A549 (cell line): ENCODE measurements around the gene DUSP3. TPM values are rescaled to one million over a fixed set of nuclear protein-coding genes. Genes with fewer than 3 reads are reported as not detected.

Experiments used
- ATAC-seq, 2 experiments: fragments of 200-7000 bp in 1 of 2; fragments of >200 bp in 1 of 2; cut with Nextera tagmentation in 1 of 2; cut with Tn5 transposase in 1 of 2; 3 replicates each; pipeline versions ENCODE4 v1.8.0 to v1.9.1; 2018 to 2020; ENCODE audit warnings: mild to moderate bottlenecking in 1 of 2, moderate library complexity in 1 of 2
- CTCF ChIA-PET: fragments of 300-600 bp; sonication (Branson Sonifier 250); formaldehyde crosslinking; extraction: SDS; loops from one replicate; lab custom pipeline; 2021; ENCODE audit warnings: antibody characterized with exemption, inconsistent platforms; lab: Yijun Ruan, JAX
- POLR2A ChIA-PET: fragments of 350-600 bp; formaldehyde crosslinking; extraction: SDS; loops from one replicate; lab custom pipeline; 2021; ENCODE audit warnings: antibody characterized with exemption, inconsistent platforms; lab: Yijun Ruan, JAX
- DNase-seq, 2 experiments: peaks; one replicate each; pipeline versions ENCODE4 v3.0.0 to v3.0.0-alpha.2; 2011 to 2016; ENCODE audit warnings: low read depth in 1 of 2, low spot score in 1 of 2
- FAIRE-seq: peaks from 2 replicates; lab custom pipeline; 2011; peaks lifted over from hg19 to GRCh38; lab: Jason Lieb, UNC
- H3K27ac ChIP-seq, 2 experiments: fragments of >200 bp; sonication (Bioruptor Twin); formaldehyde crosslinking; 3 replicates each; pipeline ENCODE4 v1.5.1; 2016 to 2017
- H3K4me1 ChIP-seq: fragments of >200 bp; sonication (Bioruptor Twin); formaldehyde crosslinking; 3 replicates; pipeline ENCODE4 v1.6.1; 2016
- H3K4me2 ChIP-seq: fragments of >200 bp; sonication (Bioruptor Twin); formaldehyde crosslinking; 3 replicates; pipeline ENCODE4 v1.6.1; 2016
- H3K4me3 ChIP-seq: fragments of >200 bp; sonication (Bioruptor Twin); formaldehyde crosslinking; 3 replicates; pipeline ENCODE4 v1.5.1; 2016
- H3K9me3 ChIP-seq: fragments of >200 bp; sonication (Bioruptor Twin); formaldehyde crosslinking; 3 replicates; pipeline ENCODE4 v1.6.1; 2016
- BHLHE40 ChIP-seq: IDR thresholded peaks from 2 replicates; pipeline ENCODE4 v1.6.1; 2012; ENCODE audit warnings: low read depth, low read length, inconsistent platforms
- CEBPB ChIP-seq, 2 experiments: fragments of >200 bp in 1 of 2; sonication (Bioruptor Twin) in 1 of 2; formaldehyde crosslinking in 1 of 2; IDR thresholded peaks; 2 replicates each; pipeline ENCODE4 v1.6.1; 2012 to 2016
- CHD2 ChIP-seq: fragments of 150-350 bp; IDR thresholded peaks from 2 replicates; pipeline ENCODE4 v1.6.1; 2014; ENCODE audit warnings: low read length; ENCODE audit not compliant: partially characterized antibody
- HDAC2 ChIP-seq: fragments of 200-600 bp; sonication (generic); IDR thresholded peaks from 2 replicates; pipeline ENCODE4 v1.6.1; 2016
- HEYL ChIP-seq: fragments of 250-450 bp; sonication (Bioruptor Pico); IDR thresholded peaks from 2 replicates; pipeline ENCODE4 v1.8.0; 2021; ENCODE audit warnings: mild to moderate bottlenecking, moderate library complexity
- JUN ChIP-seq, 2 experiments: fragments of >200 bp; sonication (Bioruptor Twin); formaldehyde crosslinking; IDR thresholded peaks; 2 replicates in 1 of 2; 3 replicates in 1 of 2; pipeline ENCODE4 v1.6.1; 2016 to 2017
- KDM1A ChIP-seq: fragments of 200-600 bp; sonication (generic); IDR thresholded peaks from 2 replicates; pipeline ENCODE4 v1.6.1; 2016; ENCODE audit warnings: low read depth, mild to moderate bottlenecking
- KDM5A ChIP-seq: fragments of 200-600 bp; sonication (generic); IDR thresholded peaks from 2 replicates; pipeline ENCODE4 v1.6.1; 2016; ENCODE audit warnings: antibody characterized with exemption, mild to moderate bottlenecking
- NR3C1 ChIP-seq: fragments of >200 bp; sonication (Bioruptor Twin); formaldehyde crosslinking; IDR thresholded peaks from 3 replicates; pipeline ENCODE4 v1.6.1; 2017
- POLR2A ChIP-seq: IDR thresholded peaks from 2 replicates; pipeline ENCODE4 v1.6.1; 2012; ENCODE audit warnings: mild to moderate bottlenecking, low read length
- RAD21 ChIP-seq, 2 experiments: fragments of >200 bp in 1 of 2; sonication (Bioruptor Twin) in 1 of 2; formaldehyde crosslinking in 1 of 2; IDR thresholded peaks in 1 of 2; conservative IDR thresholded peaks in 1 of 2; 2 replicates in 1 of 2; 3 replicates in 1 of 2; pipeline ENCODE4 v1.6.1; 2012 to 2018; ENCODE audit warnings: inconsistent platforms in 1 of 2
- RFX5 ChIP-seq: fragments of 450-650 bp; IDR thresholded peaks from 2 replicates; pipeline ENCODE4 v1.7.1; 2014; ENCODE audit warnings: antibody characterized with exemption, mild to moderate bottlenecking, moderate library complexity
- SREBF2 ChIP-seq: fragments of 450-650 bp; IDR thresholded peaks from 2 replicates; pipeline ENCODE4 v1.6.1; 2014; ENCODE audit warnings: mild to moderate bottlenecking, moderate library complexity
- TFCP2L1 ChIP-seq: fragments of 250-450 bp; sonication (Bioruptor Pico); IDR thresholded peaks from 2 replicates; pipeline ENCODE4 v1.5.0; 2021; ENCODE audit warnings: mild to moderate bottlenecking
- ZNF302 ChIP-seq: fragments of 250-450 bp; sonication (Bioruptor Pico); IDR thresholded peaks from 2 replicates; pipeline ENCODE4 v1.9.0; 2021; ENCODE audit warnings: inconsistent platforms, mild to moderate bottlenecking, moderate library complexity
- WGBS: methylation state at CpG from one replicate; pipeline ENCODE4 v1.1.6; 2017; ENCODE audit errors: missing lambda C conversion rate; 5-methylcytosine and 5-hydroxymethylcytosine counted together
- polyA plus RNA-seq, 4 experiments: library from polyadenylated mRNA; depleted of rRNA in 3 of 4; stranded (reverse); fragments of >200 nt; fragmentation: RNase III in 1 of 4; extraction: RNeasy Plus Mini Kit Qiagen cat#74134 plus additional on column Dnase treatment in 1 of 4; gene quantifications; 2 replicates in 3 of 4; 3 replicates in 1 of 4; pipeline ENCODE4 v1.2.3, GENCODE V29; 2011 to 2017
- TF ChIP-seq, protein P1 (sequence below): fragments of 450-650 bp; IDR thresholded peaks from 2 replicates; pipeline ENCODE4 v1.6.1; 2014; ENCODE audit warnings: antibody characterized with exemption
- TF ChIP-seq, protein P2 (sequence below): fragments of >200 bp; sonication (Bioruptor Twin); formaldehyde crosslinking; IDR thresholded peaks from 3 replicates; pipeline ENCODE4 v1.5.1; 2016
- TF ChIP-seq, protein P3 (sequence below): IDR thresholded peaks from 2 replicates; pipeline ENCODE4 v1.6.1; 2012
- TF ChIP-seq, protein P4 (sequence below): fragments of 250-450 bp; sonication (Bioruptor Pico); IDR thresholded peaks from 2 replicates; pipeline ENCODE4 v1.5.0; 2021; ENCODE audit warnings: mild to moderate bottlenecking, moderate library complexity, borderline replicate concordance
- TF ChIP-seq, protein P5 (sequence below): IDR thresholded peaks from 2 replicates; pipeline ENCODE4 v1.6.1; 2012

The DUSP3 gene
- polyA plus RNA-seq, 2 of the 4 experiments (the other 2 are of a cell fraction): 60.0 to 62.2 TPM

DNA sequence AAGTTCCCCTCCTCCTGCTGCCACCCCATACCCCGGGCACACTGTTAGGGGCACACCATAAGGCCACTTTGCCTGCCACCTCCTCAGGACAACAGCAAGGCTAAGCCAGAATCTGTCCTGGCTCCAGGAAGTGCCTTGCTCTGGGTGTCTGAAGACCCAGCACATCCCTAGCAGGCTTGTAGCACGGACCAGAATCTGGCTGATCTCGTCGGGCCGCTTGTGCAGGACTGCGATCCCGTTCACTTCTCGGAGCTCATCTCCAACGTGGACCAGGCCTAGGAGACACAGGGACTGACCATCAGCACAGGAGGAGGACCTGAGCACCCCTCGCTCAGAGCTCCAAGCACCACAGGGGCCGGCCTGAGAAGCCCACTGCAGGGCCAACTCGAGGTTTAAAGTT lies 46.8 kb upstream of the DUSP3 start (continued):
- TF ChIP-seq HDAC2 (no peak), SREBF2 (no peak), TFCP2L1 (CRISPR knock-in tag) (no peak), CEBPB (IDR thresholded peaks at IDR 0.05) (no peak), JUN (IDR thresholded peaks at IDR 0.05) (no peak)

DNA sequence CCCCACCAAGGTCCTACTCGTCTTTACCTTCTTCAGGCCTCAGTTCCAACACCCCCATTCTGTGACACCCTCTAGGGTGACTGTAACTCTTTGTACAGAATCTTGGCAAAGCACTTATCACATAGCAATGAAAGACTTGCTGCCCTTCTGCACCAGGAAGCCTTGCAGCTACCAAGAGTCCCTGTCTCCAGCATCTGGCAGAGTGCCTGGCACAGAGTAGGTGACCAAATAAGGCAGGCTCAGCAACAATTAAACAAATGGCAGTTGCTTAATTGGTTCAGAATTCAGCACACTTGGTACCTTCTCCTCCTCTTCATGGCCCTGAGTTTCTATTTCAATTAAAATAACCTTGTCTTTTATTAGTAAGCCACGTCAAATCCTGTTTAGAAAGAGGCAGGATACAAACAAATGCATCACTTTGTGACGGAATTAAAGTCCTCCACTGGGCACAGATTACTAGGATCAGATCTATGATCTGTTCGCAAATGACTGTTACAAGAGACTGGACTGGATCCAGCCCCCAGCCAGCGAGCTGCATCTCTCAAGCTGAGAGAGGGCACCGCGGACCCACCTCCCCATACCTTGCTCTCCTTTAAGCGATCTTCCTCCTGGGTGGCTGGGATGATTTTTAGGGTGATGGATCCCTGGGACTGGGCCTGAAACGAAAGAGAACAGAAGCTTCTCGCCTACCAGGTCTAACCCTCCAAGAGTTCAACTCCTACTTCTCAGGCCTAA lies 44.7 kb upstream of the DUSP3 start:
- Histone ChIP-seq H3K27ac (no peak overlapping the region), H3K4me3 (no peak overlapping the region), H3K9me3 (no peaks in the 10 kb centered on the region), H3K4me2 (no peak overlapping the region), H3K4me1 (no peaks in the 10 kb centered on the region)
- ChIA-PET CTCF (interaction anchor here (0.9 to 4.5 kb wide), 3 partner anchors 19 to 87 kb away, joined by 3 to 17 read pairs (median 4); partner anchors contain the start of gene CD300LG), POLR2A (no interaction called here)
- FAIRE-seq (no peak), ATAC-seq (no peak), DNase-seq (no peak)
- TF ChIP-seq, protein P1, sequence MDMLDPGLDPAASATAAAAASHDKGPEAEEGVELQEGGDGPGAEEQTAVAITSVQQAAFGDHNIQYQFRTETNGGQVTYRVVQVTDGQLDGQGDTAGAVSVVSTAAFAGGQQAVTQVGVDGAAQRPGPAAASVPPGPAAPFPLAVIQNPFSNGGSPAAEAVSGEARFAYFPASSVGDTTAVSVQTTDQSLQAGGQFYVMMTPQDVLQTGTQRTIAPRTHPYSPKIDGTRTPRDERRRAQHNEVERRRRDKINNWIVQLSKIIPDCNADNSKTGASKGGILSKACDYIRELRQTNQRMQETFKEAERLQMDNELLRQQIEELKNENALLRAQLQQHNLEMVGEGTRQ: no peak
- TF ChIP-seq NR3C1: no peak
- no peak for TF ChIP-seq CHD2
- no peak for TF ChIP-seq RAD21 (conservative IDR thresholded peaks at IDR 0.05 in 1 of 2, IDR thresholded peaks at IDR 0.05 in 1 of 2)
- TF ChIP-seq POLR2A: no peak
- TF ChIP-seq, protein P2, sequence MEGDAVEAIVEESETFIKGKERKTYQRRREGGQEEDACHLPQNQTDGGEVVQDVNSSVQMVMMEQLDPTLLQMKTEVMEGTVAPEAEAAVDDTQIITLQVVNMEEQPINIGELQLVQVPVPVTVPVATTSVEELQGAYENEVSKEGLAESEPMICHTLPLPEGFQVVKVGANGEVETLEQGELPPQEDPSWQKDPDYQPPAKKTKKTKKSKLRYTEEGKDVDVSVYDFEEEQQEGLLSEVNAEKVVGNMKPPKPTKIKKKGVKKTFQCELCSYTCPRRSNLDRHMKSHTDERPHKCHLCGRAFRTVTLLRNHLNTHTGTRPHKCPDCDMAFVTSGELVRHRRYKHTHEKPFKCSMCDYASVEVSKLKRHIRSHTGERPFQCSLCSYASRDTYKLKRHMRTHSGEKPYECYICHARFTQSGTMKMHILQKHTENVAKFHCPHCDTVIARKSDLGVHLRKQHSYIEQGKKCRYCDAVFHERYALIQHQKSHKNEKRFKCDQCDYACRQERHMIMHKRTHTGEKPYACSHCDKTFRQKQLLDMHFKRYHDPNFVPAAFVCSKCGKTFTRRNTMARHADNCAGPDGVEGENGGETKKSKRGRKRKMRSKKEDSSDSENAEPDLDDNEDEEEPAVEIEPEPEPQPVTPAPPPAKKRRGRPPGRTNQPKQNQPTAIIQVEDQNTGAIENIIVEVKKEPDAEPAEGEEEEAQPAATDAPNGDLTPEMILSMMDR: no peak
- no peak for TF ChIP-seq KDM5A
- TF ChIP-seq, protein P3, sequence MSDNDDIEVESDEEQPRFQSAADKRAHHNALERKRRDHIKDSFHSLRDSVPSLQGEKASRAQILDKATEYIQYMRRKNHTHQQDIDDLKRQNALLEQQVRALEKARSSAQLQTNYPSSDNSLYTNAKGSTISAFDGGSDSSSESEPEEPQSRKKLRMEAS: no peak
- TF ChIP-seq ZNF302 (CRISPR knock-in tag): no peak
- TF ChIP-seq, protein P4, sequence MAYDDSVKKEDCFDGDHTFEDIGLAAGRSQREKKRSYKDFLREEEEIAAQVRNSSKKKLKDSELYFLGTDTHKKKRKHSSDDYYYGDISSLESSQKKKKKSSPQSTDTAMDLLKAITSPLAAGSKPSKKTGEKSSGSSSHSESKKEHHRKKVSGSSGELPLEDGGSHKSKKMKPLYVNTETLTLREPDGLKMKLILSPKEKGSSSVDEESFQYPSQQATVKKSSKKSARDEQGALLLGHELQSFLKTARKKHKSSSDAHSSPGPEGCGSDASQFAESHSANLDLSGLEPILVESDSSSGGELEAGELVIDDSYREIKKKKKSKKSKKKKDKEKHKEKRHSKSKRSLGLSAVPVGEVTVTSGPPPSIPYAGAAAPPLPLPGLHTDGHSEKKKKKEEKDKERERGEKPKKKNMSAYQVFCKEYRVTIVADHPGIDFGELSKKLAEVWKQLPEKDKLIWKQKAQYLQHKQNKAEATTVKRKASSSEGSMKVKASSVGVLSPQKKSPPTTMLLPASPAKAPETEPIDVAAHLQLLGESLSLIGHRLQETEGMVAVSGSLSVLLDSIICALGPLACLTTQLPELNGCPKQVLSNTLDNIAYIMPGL (CRISPR knock-in tag): no peak
- TF ChIP-seq HEYL (CRISPR knock-in tag): no peak
- TF ChIP-seq JUN (IDR thresholded peaks at IDR 0.05): no peak
- TF ChIP-seq, protein P5, sequence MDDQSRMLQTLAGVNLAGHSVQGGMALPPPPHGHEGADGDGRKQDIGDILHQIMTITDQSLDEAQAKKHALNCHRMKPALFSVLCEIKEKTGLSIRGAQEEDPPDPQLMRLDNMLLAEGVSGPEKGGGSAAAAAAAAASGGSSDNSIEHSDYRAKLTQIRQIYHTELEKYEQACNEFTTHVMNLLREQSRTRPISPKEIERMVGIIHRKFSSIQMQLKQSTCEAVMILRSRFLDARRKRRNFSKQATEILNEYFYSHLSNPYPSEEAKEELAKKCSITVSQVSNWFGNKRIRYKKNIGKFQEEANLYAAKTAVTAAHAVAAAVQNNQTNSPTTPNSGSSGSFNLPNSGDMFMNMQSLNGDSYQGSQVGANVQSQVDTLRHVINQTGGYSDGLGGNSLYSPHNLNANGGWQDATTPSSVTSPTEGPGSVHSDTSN: no peak
- TF ChIP-seq KDM1A: no peak
- no peak for TF ChIP-seq BHLHE40
- TF ChIP-seq SREBF2: no peak
- no peak for TF ChIP-seq RFX5
- WGBS: 90% methylated on average over 10 of the region's 10 CpGs
